GM12801 (cell line): Measurements from ENCODE around the gene COL6A1.

Experiments
- TF ChIP-seq, protein P1 (sequence below): IDR thresholded peaks from one replicate; pipeline ENCODE4 v1.5.1; 2011; ENCODE audit warnings: control low read depth; ENCODE audit not compliant: insufficient read length; ENCODE audit errors: extremely low read depth

COL6A1 gene

DNA sequence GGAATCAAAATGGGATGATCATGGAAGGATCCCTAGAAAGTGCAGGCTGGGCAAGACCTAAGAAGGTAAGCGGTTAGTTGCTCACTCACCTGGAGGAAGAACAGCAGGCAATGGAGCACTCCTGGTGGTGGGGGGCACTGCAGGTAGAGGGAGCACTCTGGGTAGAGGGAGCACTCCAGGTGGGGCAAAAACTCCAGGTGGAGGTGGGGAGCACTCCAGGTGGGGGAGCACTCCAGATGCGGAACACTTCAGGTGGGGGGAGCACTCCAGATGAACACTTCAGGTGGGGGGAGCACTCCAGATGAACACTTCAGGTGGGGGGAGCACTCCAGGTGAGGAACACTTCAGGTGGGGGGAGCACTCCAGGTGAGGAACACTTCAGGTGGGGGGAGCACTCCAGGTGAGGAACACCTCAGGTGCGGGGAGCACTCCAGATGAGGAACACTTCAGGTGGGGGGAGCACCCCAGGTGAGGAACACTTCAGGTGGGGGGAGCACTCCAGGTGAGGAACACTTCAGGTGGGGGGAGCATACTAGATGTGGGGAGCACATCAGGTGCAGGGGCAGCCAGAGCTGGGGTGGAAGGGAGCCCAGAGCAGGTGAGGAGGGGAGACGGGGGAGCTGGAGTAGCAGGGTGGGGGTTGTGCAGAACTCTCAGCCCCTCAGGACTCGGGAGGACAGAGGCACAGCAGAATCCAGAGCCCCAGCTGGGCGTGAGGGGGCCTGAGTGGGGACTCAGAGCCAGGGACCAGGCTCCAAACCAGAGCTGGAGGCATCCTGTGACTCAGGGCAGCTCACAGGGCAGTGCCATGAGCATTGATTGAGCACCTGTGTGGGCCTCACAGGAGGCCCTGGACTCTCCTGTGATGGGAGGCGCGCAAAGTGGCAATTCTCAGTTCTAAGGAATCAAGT, 37.7 kb upstream of the COL6A1 start:
- TF ChIP-seq, protein P1, sequence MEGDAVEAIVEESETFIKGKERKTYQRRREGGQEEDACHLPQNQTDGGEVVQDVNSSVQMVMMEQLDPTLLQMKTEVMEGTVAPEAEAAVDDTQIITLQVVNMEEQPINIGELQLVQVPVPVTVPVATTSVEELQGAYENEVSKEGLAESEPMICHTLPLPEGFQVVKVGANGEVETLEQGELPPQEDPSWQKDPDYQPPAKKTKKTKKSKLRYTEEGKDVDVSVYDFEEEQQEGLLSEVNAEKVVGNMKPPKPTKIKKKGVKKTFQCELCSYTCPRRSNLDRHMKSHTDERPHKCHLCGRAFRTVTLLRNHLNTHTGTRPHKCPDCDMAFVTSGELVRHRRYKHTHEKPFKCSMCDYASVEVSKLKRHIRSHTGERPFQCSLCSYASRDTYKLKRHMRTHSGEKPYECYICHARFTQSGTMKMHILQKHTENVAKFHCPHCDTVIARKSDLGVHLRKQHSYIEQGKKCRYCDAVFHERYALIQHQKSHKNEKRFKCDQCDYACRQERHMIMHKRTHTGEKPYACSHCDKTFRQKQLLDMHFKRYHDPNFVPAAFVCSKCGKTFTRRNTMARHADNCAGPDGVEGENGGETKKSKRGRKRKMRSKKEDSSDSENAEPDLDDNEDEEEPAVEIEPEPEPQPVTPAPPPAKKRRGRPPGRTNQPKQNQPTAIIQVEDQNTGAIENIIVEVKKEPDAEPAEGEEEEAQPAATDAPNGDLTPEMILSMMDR: no peak

GRCh38 chr21:45944601-45945000, 37.0 kb upstream of the COL6A1 start:
- TF ChIP-seq, protein P1: no peak

GRCh38 chr21:45945066-45945867, 36.3 kb upstream of the COL6A1 start:
- TF ChIP-seq, protein P1: no peak

DNA sequence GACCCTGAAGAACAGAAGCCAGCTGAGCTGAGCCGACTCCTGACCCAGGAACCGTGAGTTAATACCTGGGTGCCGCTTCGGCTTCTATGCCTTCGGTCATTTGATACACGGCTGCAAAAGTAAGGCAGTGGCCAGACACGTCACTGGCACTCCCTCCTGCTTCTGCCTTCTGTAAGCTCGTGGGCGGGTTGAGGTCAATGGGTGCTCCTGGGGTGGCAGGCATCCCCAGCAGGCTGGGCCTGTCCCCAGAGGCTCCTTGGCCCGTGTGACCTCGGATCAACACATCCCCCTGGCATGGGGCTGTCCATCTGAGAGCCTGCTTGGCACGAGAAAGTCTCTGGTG, 35.7 kb upstream of the COL6A1 start:
- TF ChIP-seq, protein P1: no peak

GRCh38 chr21:45947296-45947695, 34.3 kb upstream of the COL6A1 start:
- TF ChIP-seq, protein P1: no peak

- TF ChIP-seq, protein P1: no peak
These were observed 33.8 kb upstream of the COL6A1 start for GRCh38 chr21:45947716-45948255.

- TF ChIP-seq, protein P1: no peak
These were observed 32.9 kb upstream of the COL6A1 start for GRCh38 chr21:45948576-45949141.
